Thymus (tissue), 11 donors: Measurements from ENCODE around the gene NRG2. TPM values are rescaled to one million over a fixed set of nuclear protein-coding genes. Genes with fewer than 3 reads are reported as not detected.

Source experiments
- DNase-seq, 9 donors: peaks; one replicate each; pipeline ENCODE4 v3.0.0-alpha.2; 2013; ENCODE audit warnings: low spot score in 9 of 9, low read depth in 6 of 9, missing footprints in 1 of 9
- H3K27ac ChIP-seq, 2 donors: one replicate each; pipeline ENCODE4 v1.5.1; 2013; ENCODE audit warnings: control low read depth in 1 of 2, low read depth in 1 of 2, low read length in 1 of 2, mild to moderate bottlenecking in 1 of 2, moderate library complexity in 1 of 2
- H3K27me3 ChIP-seq, 2 donors: one replicate each; pipeline ENCODE4 v1.5.1; 2013; ENCODE audit warnings: low read length in 1 of 2; ENCODE audit not compliant: control insufficient read depth in 2 of 2, insufficient read depth in 1 of 2
- H3K36me3 ChIP-seq, 2 donors: one replicate each; pipeline ENCODE4 v1.5.1; 2013; ENCODE audit warnings: low read length in 1 of 2, mild to moderate bottlenecking in 1 of 2, moderate library complexity in 1 of 2; ENCODE audit not compliant: control insufficient read depth in 2 of 2, insufficient read depth in 2 of 2
- H3K4me1 ChIP-seq, 2 donors: one replicate each; pipeline ENCODE4 v1.5.1; 2013; ENCODE audit warnings: low read length in 2 of 2; ENCODE audit not compliant: control insufficient read depth in 2 of 2, insufficient read depth in 2 of 2
- H3K4me3 ChIP-seq, 2 donors: one replicate each; pipeline ENCODE4 v1.5.1; 2013; ENCODE audit warnings: low read length in 2 of 2, control low read depth in 1 of 2, mild to moderate bottlenecking in 1 of 2
- H3K9me3 ChIP-seq, 2 donors: one replicate each; pipeline ENCODE4 v1.5.1; 2013; ENCODE audit warnings: low read length in 1 of 2, mild to moderate bottlenecking in 1 of 2; ENCODE audit not compliant: control insufficient read depth in 2 of 2, insufficient read depth in 1 of 2
- WGBS: extraction: QIAGEN DNeasy Blood & Tissue Kit; methylation state at CpG from one replicate; pipeline ENCODE4 v1.1.7; 2013; 5-methylcytosine and 5-hydroxymethylcytosine counted together
- polyA plus RNA-seq: library from polyadenylated mRNA; stranded (reverse); fragments of 200-250 nt; gene quantifications from one replicate; pipeline ENCODE4 v1.2.3, GENCODE V29; 2013
- total RNA-seq: library from RNA; stranded (reverse); fragments of 120-200 nt; gene quantifications from one replicate; pipeline ENCODE4 v1.2.4, GENCODE V29; 2013
- donor health status: healthy.

NRG2 gene
- total and polyA plus RNA-seq, 2 donors, result 0.38 to 0.96 TPM

GRCh38 chr5:140007311-140007710, 35.8 kb downstream of the NRG2 start:
- H3K27me3 ChIP-seq, result peaks cover 0 to 15% of the 10 kb centered on the region in 2 donors
- WGBS, result 96% methylated on average over 2 of the region's 2 CpGs
- H3K27ac ChIP-seq, result no peak overlapping the region

DNA sequence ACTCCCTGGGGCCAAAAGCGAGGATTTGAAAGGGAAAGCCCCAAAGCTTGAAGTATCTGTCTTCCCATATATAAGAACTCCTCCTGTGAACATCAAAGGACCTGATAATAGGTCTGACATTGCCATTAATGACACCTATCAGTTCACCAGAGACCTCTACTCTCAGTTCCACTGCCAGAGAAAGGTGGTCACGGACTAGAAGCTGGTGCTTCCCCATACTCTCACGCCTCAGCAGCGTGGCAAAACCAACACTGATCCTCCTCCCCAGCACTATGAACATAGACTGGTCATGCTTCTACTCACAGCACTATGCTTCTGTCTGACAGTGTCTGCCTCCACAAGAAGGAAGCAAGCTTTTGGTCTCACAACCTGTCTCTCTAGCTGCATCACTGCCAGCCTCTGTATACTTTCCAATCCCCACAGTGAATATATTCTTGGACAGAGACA, 37.9 kb downstream of the NRG2 start:
- H3K27me3 ChIP-seq, result peaks cover 0 to 19% of the 10 kb centered on the region in 2 donors
- no peak for DNase-seq
- H3K27ac ChIP-seq, result no peak overlapping the region
- 71% methylated on average over 4 of the region's 4 CpGs for WGBS
- no peak overlapping the region for H3K4me3 ChIP-seq
- H3K36me3 ChIP-seq, result no peaks in the 10 kb centered on the region
- no peaks in the 10 kb centered on the region for H3K9me3 ChIP-seq
- no peaks in the 10 kb centered on the region for H3K4me1 ChIP-seq

More at GRCh38 chr5:140007311-140007710, 35.8 kb downstream of the NRG2 start:
- no peak for DNase-seq
- H3K9me3 ChIP-seq, result no peaks in the 10 kb centered on the region
- no peaks in the 10 kb centered on the region for H3K4me1 ChIP-seq
- H3K4me3 ChIP-seq, result no peak overlapping the region
- no peaks in the 10 kb centered on the region for H3K36me3 ChIP-seq

DNA sequence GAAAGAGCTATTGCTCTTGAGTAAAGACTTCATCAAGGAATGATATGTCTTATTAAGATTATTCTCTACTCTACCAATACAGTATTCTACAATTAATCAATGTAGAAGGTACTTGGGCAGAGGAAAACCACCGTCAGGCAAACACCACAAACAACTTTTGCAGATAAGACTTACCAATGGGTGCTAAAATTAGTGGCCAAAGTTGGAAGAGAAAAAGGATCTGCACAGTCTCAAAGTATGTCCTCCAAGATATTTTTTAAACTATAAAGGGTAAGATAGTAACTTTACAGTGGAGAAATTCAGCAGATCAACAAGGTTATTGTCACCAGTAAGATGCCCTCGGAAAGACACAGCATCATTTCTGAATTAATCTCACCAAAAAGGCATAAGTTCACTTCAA, 38.9 kb downstream of the NRG2 start:
- no peaks in the 10 kb centered on the region for H3K36me3 ChIP-seq
- no peaks in the 10 kb centered on the region for H3K4me1 ChIP-seq
- WGBS, result 82% methylated on average over 2 of the region's 2 CpGs
- no peaks in the 10 kb centered on the region for H3K9me3 ChIP-seq
- no peak overlapping the region for H3K27ac ChIP-seq
- no peak for DNase-seq
- no peak overlapping the region for H3K4me3 ChIP-seq
- H3K27me3 ChIP-seq, result peaks cover 0 to 20% of the 10 kb centered on the region in 2 donors

- Histone ChIP-seq H3K36me3 (no peaks in the 10 kb centered on the region), H3K4me1 (no peaks in the 10 kb centered on the region), H3K27me3 (peaks cover 0 to 20% of the 10 kb centered on the region in 2 donors), H3K27ac (no peak overlapping the region), H3K4me3 (no peak overlapping the region), H3K9me3 (no peaks in the 10 kb centered on the region)
- 84% methylated on average over 1 of the region's 1 CpG for WGBS
- no peak for DNase-seq
These were observed 39.6 kb downstream of the NRG2 start for GRCh38 chr5:140003519-140003918.

DNA sequence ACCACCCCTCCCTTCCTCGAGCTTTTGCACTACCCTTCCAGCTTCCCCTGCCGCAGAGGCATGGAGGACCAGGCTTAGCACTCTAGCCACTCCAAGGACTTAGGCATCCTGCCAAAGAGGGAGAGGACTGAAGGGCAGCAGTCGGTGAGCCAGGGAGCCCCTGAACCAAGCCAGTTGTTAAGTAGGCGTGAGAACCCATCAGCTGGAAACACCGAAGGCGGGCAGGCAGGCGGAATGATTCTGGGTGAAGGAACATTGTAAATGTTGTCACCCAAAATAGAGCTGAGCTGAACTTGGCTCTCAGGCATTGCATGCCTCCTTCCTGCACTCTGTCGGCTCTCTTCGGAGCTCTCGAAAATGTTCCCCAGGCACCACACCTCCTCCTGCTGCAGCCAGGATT, 42.8 kb downstream of the NRG2 start:
- Histone ChIP-seq H3K36me3 (no peaks in the 10 kb centered on the region), H3K9me3 (no peaks in the 10 kb centered on the region), H3K27ac (no peak overlapping the region), H3K27me3 (peaks cover 0 to 7% of the 10 kb centered on the region in 2 donors), H3K4me3 (no peak overlapping the region), H3K4me1 (no peaks in the 10 kb centered on the region)
- WGBS, result 88% methylated on average over 10 of the region's 10 CpGs
- no peak for DNase-seq

DNA sequence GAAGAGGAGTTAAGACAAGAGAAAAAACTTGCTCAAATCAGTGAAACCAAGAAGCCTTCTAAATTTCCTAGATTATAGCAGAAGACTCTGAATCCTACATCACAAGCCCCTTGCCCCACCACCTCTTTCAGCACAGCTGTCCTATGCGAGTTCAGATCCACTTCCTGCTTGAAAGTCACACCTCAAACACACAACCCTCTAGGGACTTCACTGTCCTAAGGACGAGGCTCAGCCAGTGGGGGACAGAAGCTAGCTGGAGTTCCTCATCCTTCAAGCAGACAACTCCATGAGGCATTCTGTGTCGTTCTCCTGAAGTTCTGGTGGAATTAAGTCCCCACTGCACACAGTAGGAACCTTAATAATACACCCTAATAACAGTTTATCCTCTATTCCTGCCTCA, 44.3 kb downstream of the NRG2 start:
- no peak for DNase-seq
- Histone ChIP-seq H3K36me3 (no peaks in the 10 kb centered on the region), H3K4me1 (no peaks in the 10 kb centered on the region), H3K27ac (no peak overlapping the region), H3K9me3 (no peaks in the 10 kb centered on the region), H3K4me3 (no peak overlapping the region), H3K27me3 (peaks cover 0 to 5% of the 10 kb centered on the region in 2 donors)
- WGBS, result 63% methylated on average over 3 of the region's 3 CpGs

DNA sequence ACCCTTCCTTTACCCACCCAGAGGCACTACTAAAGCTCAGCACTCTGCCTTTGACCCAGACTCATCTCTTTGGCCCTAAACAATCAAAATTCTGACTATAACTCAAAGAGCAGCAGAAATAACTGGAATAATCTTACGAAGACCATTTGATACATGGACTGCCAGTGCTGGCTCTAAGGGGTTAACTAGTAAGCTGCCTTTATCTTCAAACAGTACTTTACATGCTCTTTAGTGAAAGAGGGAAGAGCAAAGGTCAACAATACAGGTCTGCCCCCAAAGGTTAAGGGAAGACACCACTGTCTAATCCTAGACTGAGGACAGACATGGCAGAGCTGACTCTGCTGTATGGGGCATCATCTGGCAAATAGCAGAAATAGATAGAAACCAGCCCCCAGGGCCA, 45.8 kb downstream of the NRG2 start:
- no peak for DNase-seq
- peaks cover 0 to 6% of the 10 kb centered on the region in 2 donors for H3K27me3 ChIP-seq
- H3K36me3 ChIP-seq, result no peaks in the 10 kb centered on the region
- H3K4me1 ChIP-seq, result no peaks in the 10 kb centered on the region
- no peaks in the 10 kb centered on the region for H3K9me3 ChIP-seq
- no peak overlapping the region for H3K27ac ChIP-seq
- no peak overlapping the region for H3K4me3 ChIP-seq
- 95% methylated on average over 1 of the region's 1 CpG for WGBS

- Histone ChIP-seq H3K4me3 (no peak overlapping the region), H3K36me3 (no peaks in the 10 kb centered on the region), H3K27me3 (peaks cover 0 to 5% of the 10 kb centered on the region in 2 donors), H3K27ac (no peak overlapping the region), H3K9me3 (no peaks in the 10 kb centered on the region), H3K4me1 (no peaks in the 10 kb centered on the region)
- no peak for DNase-seq
- 98% methylated on average over 1 of the region's 1 CpG for WGBS
These were observed 47.2 kb downstream of the NRG2 start for GRCh38 chr5:139995929-139996328.

DNA sequence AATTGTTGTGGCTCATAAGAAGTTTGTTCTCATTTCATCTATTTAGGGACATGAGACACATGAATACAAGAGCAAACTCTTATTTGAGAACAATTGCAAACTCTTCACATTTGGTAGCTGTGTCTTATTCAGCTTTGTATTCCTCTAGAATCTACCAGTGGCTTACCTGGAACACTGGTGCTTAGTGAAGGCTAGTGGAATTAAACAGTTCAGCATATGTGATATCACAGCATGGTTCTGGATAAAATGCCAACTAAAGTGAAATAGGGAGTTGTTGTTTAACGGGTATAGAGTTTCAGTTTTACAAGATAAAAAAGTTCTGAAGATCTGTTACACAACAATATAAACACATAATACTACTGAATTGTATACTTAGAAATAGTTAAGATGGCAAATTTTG, 48.9 kb downstream of the NRG2 start:
- no peak overlapping the region for H3K4me3 ChIP-seq
- H3K4me1 ChIP-seq, result no peaks in the 10 kb centered on the region
- H3K27ac ChIP-seq, result no peak overlapping the region
- H3K36me3 ChIP-seq, result no peaks in the 10 kb centered on the region
- H3K27me3 ChIP-seq, result peaks cover 0 to 2% of the 10 kb centered on the region in 2 donors
- no peak for DNase-seq
- H3K9me3 ChIP-seq, result no peaks in the 10 kb centered on the region
- 93% methylated on average over 1 of the region's 1 CpG for WGBS

GRCh38 chr5:139985733-139986132, 57.4 kb downstream of the NRG2 start:
- no peak overlapping the region for H3K27ac ChIP-seq
- H3K9me3 ChIP-seq, result no peaks in the 10 kb centered on the region
- H3K4me1 ChIP-seq, result no peaks in the 10 kb centered on the region
- H3K4me3 ChIP-seq, result no peak overlapping the region
- no peaks in the 10 kb centered on the region for H3K36me3 ChIP-seq
- WGBS, result 75% methylated on average over 3 of the region's 3 CpGs
- DNase-seq, result no peak
- H3K27me3 ChIP-seq, result peaks cover 0 to 19% of the 10 kb centered on the region in 2 donors
